Measurements from ENCODE around the gene PEPD. TPM values are rescaled to one million over a fixed set of nuclear protein-coding genes. Genes with fewer than 3 reads are reported as not detected.
A peak's percentile ranks its signal among the peaks of the same experiment; 100 is the strongest.

Gene PEPD
- total RNA-seq, 4 donors from 2014 or later = 79.8 to 122 (median 94.8) TPM

GRCh38 chr19:33399745-33400681 lies 121.6 kb downstream of the PEPD start:
- peaks cover 0 to 37% (median 0%) of the 10 kb centered on the region in 3 donors for H3K36me3 ChIP-seq
- H3K27me3 ChIP-seq = no peaks in the 10 kb centered on the region
- 90 to 93% methylated on average over 17 to 21 of the region's 22 CpGs for WGBS, 2 donors
- no peaks in the 10 kb centered on the region for H3K9me3 ChIP-seq
- DNase-seq (ENCODE audit: low spot score in 2 of 2) = peak in 1 of 2 donors; percentile 1
- H3K4me3 ChIP-seq = no peak overlapping the region
- TF ChIP-seq CTCF (IDR thresholded peaks at IDR 0.05) (no peak), POLR2A (IDR thresholded peaks at IDR 0.05) (no peak), EP300 (IDR thresholded peaks at IDR 0.05) (no peak)
- H3K27ac ChIP-seq = no peak overlapping the region
- peaks cover 0 to 36% (median 25%) of the 10 kb centered on the region in 4 donors for H3K4me1 ChIP-seq

GRCh38 chr19:33399081-33399744 lies 122.4 kb downstream of the PEPD start:
- no peaks in the 10 kb centered on the region for H3K9me3 ChIP-seq
- DNase-seq (ENCODE audit: low spot score in 2 of 2) = no peak
- WGBS, 2 donors = 94 to 95% methylated on average over 25 to 28 of the region's 28 CpGs
- no peak overlapping the region for H3K4me3 ChIP-seq
- H3K27me3 ChIP-seq = no peaks in the 10 kb centered on the region
- H3K27ac ChIP-seq = no peak overlapping the region
- H3K36me3 ChIP-seq = peaks cover 0 to 37% (median 0%) of the 10 kb centered on the region in 3 donors
- TF ChIP-seq EP300 (IDR thresholded peaks at IDR 0.05) (no peak), POLR2A (IDR thresholded peaks at IDR 0.05) (no peak)
- peaks cover 0 to 40% (median 33%) of the 10 kb centered on the region in 4 donors for H3K4me1 ChIP-seq

- TF ChIP-seq EP300 (IDR thresholded peaks at IDR 0.05) (no peak), CTCF (IDR thresholded peaks at IDR 0.05) (no peak), POLR2A (IDR thresholded peaks at IDR 0.05) (no peak)
- Histone ChIP-seq H3K27ac (no peak overlapping the region), H3K4me3 (no peak overlapping the region), H3K36me3 (peaks cover 0 to 37% (median 0%) of the 10 kb centered on the region in 3 donors), H3K4me1 (peaks cover 0 to 47% (median 40%) of the 10 kb centered on the region in 4 donors), H3K9me3 (no peaks in the 10 kb centered on the region), H3K27me3 (no peaks in the 10 kb centered on the region)
- WGBS, 2 donors = 91 to 92% methylated on average over 17 to 19 of the region's 19 CpGs
- DNase-seq (ENCODE audit: low spot score in 2 of 2) = no peak
These were observed 123.1 kb downstream of the PEPD start for GRCh38 chr19:33398361-33399060.

- no peak overlapping the region for H3K4me3 ChIP-seq
- WGBS, 2 donors = 81 to 82% methylated on average over 10 to 14 of the region's 15 CpGs
- peaks cover 0 to 37% (median 0%) of the 10 kb centered on the region in 3 donors for H3K36me3 ChIP-seq
- TF ChIP-seq POLR2A (IDR thresholded peaks at IDR 0.05) = no peak
- TF ChIP-seq CTCF (IDR thresholded peaks at IDR 0.05) = peak in 1 of 5 experiments; percentile 10
- TF ChIP-seq EP300 (IDR thresholded peaks at IDR 0.05) = no peak
- H3K27me3 ChIP-seq = no peaks in the 10 kb centered on the region
- peak in 1 of 2 donors; percentile 8 for DNase-seq (ENCODE audit: low spot score in 2 of 2)
- H3K27ac ChIP-seq = peak overlapping the region in 1 of 4 donors; percentile 20
- H3K9me3 ChIP-seq = no peaks in the 10 kb centered on the region
- peaks cover 0 to 55% (median 48%) of the 10 kb centered on the region in 4 donors for H3K4me1 ChIP-seq
These were observed 123.8 kb downstream of the PEPD start for GRCh38 chr19:33397536-33398360.

Measured in tibial nerve (tissue), 4 donors.